Measurements from ENCODE around the gene C1QTNF9B. TPM values are rescaled to one million over a fixed set of nuclear protein-coding genes. Genes with fewer than 3 reads are reported as not detected.

The C1QTNF9B gene
- total and polyA plus RNA-seq, 2 experiments from 2014 or later, result 0.27 to 0.28 TPM

GRCh38 chr13:23922005-23922932 is 25.0 kb upstream of the C1QTNF9B start (continued):
- TF ChIP-seq ZNF462 (CRISPR knock-in tag; IDR thresholded peaks at IDR 0.05) (no peak), ZNF331 (CRISPR knock-in tag; IDR thresholded peaks at IDR 0.05; ENCODE audit: low read depth) (no peak), ZNF114 (CRISPR knock-in tag; IDR thresholded peaks at IDR 0.05) (no peak), EZH2phosphoT487 (IDR thresholded peaks at IDR 0.05; ENCODE audit: unreplicated experiment) (no peak)
- TF ChIP-seq, protein P1, sequence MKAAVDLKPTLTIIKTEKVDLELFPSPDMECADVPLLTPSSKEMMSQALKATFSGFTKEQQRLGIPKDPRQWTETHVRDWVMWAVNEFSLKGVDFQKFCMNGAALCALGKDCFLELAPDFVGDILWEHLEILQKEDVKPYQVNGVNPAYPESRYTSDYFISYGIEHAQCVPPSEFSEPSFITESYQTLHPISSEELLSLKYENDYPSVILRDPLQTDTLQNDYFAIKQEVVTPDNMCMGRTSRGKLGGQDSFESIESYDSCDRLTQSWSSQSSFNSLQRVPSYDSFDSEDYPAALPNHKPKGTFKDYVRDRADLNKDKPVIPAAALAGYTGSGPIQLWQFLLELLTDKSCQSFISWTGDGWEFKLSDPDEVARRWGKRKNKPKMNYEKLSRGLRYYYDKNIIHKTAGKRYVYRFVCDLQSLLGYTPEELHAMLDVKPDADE (IDR thresholded peaks at IDR 0.05), result no peak

DNA sequence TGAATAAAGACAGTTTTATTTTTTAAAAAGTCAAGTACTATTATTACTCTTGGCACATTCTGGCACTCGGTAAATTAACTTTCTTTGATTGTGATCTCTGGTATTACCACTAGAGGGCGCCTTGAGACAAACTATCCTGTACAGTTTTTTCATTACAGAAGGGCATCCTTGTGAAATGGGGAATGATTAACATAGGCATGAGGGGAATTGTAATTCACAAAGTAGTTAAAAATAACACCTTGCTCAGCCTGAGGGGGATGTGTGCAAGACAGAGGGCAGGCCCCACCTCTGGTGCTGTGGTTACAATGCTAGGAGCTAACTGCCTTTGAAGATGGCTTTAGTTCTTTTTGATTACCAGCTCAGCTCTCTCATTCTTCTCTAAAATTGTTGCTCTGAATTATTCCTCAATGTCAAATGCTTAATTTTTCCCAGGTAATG is 24.2 kb upstream of the C1QTNF9B start:
- Histone ChIP-seq H3K79me2 (replicated peaks; ENCODE audit: insufficient read depth) (no peaks in the 10 kb centered on the region), H3K4me1 (ENCODE audit: insufficient read depth) (peaks cover 12% of the 10 kb centered on the region), H3K4me3 (no peak overlapping the region), H3K36me3 (ENCODE audit: insufficient read depth) (no peaks in the 10 kb centered on the region), H3K4me2 (peak overlapping the region; percentile 48), H3K27me3 (ENCODE audit: insufficient read depth) (no peaks in the 10 kb centered on the region), H3K27ac (ENCODE audit: low read depth) (peak overlapping the region; percentile 70), H3F3A (replicated peaks; ENCODE audit: low read depth) (no peaks in the 10 kb centered on the region), H4K20me1 (replicated peaks; ENCODE audit: insufficient read depth) (no peaks in the 10 kb centered on the region), H3K9me2 (ENCODE audit: insufficient read depth) (no peaks in the 10 kb centered on the region), H2AFZ (no peak overlapping the region)
- DNase-seq (ENCODE audit: low spot score) (peak; percentile 90), ATAC-seq (peak; percentile 99)
- Mint-ChIP-seq H3K27ac (peak overlapping the region; percentile 68; the same call in 1 of the 2 replicates), H3K4me1 (peaks cover 19% of the 10 kb centered on the region), H3K27me3 (ENCODE audit: insufficient read depth, low read depth, poor library complexity) (peaks cover 1% of the 10 kb centered on the region), H3K9me3 (peaks cover 2% of the 10 kb centered on the region; the same call in 2 of the 3 replicates), H3K36me3 (ENCODE audit: low read depth) (no peaks in the 10 kb centered on the region; the same call in 2 of the 3 replicates), H3K4me3 (no peak overlapping the region)
- TF ChIP-seq NANOG (IDR thresholded peaks at IDR 0.05; ENCODE audit: borderline replicate concordance) (0 out of 2 replicates have a peak, but pooled peaks have one; percentile 28), POLR2AphosphoS5 (IDR thresholded peaks at IDR 0.05; ENCODE audit: low read depth) (no peak)
- TF ChIP-seq, protein P1 (IDR thresholded peaks at IDR 0.05), result no peak
- TF ChIP-seq, protein P2, sequence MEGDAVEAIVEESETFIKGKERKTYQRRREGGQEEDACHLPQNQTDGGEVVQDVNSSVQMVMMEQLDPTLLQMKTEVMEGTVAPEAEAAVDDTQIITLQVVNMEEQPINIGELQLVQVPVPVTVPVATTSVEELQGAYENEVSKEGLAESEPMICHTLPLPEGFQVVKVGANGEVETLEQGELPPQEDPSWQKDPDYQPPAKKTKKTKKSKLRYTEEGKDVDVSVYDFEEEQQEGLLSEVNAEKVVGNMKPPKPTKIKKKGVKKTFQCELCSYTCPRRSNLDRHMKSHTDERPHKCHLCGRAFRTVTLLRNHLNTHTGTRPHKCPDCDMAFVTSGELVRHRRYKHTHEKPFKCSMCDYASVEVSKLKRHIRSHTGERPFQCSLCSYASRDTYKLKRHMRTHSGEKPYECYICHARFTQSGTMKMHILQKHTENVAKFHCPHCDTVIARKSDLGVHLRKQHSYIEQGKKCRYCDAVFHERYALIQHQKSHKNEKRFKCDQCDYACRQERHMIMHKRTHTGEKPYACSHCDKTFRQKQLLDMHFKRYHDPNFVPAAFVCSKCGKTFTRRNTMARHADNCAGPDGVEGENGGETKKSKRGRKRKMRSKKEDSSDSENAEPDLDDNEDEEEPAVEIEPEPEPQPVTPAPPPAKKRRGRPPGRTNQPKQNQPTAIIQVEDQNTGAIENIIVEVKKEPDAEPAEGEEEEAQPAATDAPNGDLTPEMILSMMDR (conservative IDR thresholded peaks at IDR 0.05; ENCODE audit: low read depth in 2 of 2), result peak; percentile 74 to 99

All from GM23338 (cell line).